ENCODE measurements around the gene STAT4. TPM values are rescaled to one million over a fixed set of nuclear protein-coding genes. Genes with fewer than 3 reads are reported as not detected.

STAT4 gene
- total RNA-seq, 1 experiment from 2014 or later = 0.85 TPM

GRCh38 chr2:191183081-191183480 lies 32.3 kb upstream of the STAT4 start:
- H3K27me3 Mint-ChIP-seq (ENCODE audit: unreplicated experiment) = no peaks in the 10 kb centered on the region
- H3K4me3 Mint-ChIP-seq (ENCODE audit: low read depth, unreplicated experiment) = no peak overlapping the region
- intact Hi-C loops (cut with micrococcal nuclease; ENCODE audit: unreplicated experiment) = no loop called here
- peaks cover 24% of the 10 kb centered on the region for H3K4me1 Mint-ChIP-seq (ENCODE audit: low read depth, unreplicated experiment)
- no TSS peak for BruUV-seq (replicated peaks)
- H3K27ac Mint-ChIP-seq (ENCODE audit: unreplicated experiment) = no peak overlapping the region
- H3K36me3 Mint-ChIP-seq (ENCODE audit: insufficient read depth, unreplicated experiment) = no peaks in the 10 kb centered on the region
- TF ChIP-seq CTCF (IDR thresholded peaks at IDR 0.05; ENCODE audit: unreplicated experiment) = no peak
- no peaks in the 10 kb centered on the region for H3K9me3 Mint-ChIP-seq (ENCODE audit: low read depth, unreplicated experiment)
- CTCF ChIA-PET = interaction anchor here (0.5 kb wide), 1 partner anchor 42 kb away, joined by 4 read pairs; no protein-coding TSS in a partner anchor
- no peak for DNase-seq

- Mint-ChIP-seq H3K4me1 (ENCODE audit: low read depth, unreplicated experiment) (peaks cover 29% of the 10 kb centered on the region), H3K27me3 (ENCODE audit: unreplicated experiment) (no peaks in the 10 kb centered on the region), H3K36me3 (ENCODE audit: insufficient read depth, unreplicated experiment) (no peaks in the 10 kb centered on the region), H3K4me3 (ENCODE audit: low read depth, unreplicated experiment) (no peak overlapping the region), H3K27ac (ENCODE audit: unreplicated experiment) (no peak overlapping the region), H3K9me3 (ENCODE audit: low read depth, unreplicated experiment) (no peaks in the 10 kb centered on the region)
- no peak for DNase-seq
- BruUV-seq (replicated peaks) = no TSS peak
- CTCF ChIA-PET = interaction anchor here (1.1 kb wide), 1 partner anchor 16 kb away, joined by 4 read pairs; no protein-coding TSS in a partner anchor
- intact Hi-C loops (cut with micrococcal nuclease; ENCODE audit: unreplicated experiment) = no loop called here
- no peak for TF ChIP-seq CTCF (IDR thresholded peaks at IDR 0.05; ENCODE audit: unreplicated experiment)
Measured at GRCh38 chr2:191180713-191181112, 29.9 kb upstream of the STAT4 start.

DNA sequence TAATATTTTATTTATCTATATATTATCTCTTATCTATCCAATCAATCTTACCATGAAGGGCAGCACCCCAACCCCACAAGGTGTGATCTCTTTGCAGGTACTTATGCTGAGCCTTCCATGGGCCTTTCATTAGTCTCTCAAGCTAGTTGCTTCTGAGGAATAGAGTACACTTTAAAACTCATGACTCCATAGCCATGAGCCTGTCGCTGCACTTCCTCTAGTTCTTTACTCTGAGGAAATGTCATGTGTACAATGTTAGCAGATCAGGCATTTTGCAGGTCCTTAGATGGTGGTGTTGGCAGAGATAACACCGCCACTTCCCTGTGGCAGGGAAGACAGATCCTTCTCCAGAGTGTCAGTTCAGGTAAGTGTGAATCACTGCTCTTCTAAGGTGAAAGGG lies 29.5 kb upstream of the STAT4 start:
- no TSS peak for BruUV-seq (replicated peaks)

DNA sequence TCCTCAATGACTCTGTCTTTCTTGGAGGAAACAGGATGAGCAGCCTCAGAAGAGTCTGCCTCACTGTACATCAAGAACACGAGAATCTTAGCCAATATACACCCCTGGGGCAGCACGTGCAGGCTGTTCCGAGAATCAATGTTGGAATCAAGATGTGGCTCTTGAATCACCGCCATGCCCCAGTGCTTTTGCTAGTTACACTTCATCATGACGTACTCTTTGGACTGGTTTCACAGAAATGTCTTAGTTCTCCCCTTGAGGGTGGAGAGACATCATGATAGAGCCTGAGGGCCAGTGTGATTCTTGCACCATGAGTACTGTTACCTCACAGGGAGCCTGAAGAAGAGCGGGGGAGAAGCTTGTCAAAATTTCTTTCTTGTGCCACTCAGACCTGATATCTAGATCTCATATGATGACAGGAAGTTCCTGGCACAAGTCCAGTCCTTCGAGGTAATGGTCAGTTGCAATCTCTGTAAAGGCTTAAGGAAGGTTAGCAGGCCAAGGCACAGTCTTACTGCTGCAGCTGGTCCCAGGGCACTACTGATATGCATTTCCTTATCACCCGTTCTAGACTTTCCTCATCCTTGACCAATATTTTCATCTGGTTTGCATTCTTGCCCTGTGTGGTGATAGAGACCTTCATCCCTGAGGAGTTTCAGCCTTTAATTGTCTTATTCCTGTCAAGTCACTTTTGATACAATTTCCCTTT lies 28.2 kb upstream of the STAT4 start:
- H3K9me3 Mint-ChIP-seq (ENCODE audit: low read depth, unreplicated experiment) = no peaks in the 10 kb centered on the region
- no peaks in the 10 kb centered on the region for H3K27me3 Mint-ChIP-seq (ENCODE audit: unreplicated experiment)
- no peak for TF ChIP-seq CTCF (IDR thresholded peaks at IDR 0.05; ENCODE audit: unreplicated experiment)
- no TSS peak for BruUV-seq (replicated peaks)
- CTCF ChIA-PET = interaction anchor here (0.7 to 1.1 kb wide), 2 partner anchors 10 to 14 kb away, joined by 3 read pairs; no protein-coding TSS in a partner anchor
- DNase-seq = no peak
- H3K36me3 Mint-ChIP-seq (ENCODE audit: insufficient read depth, unreplicated experiment) = no peaks in the 10 kb centered on the region
- intact Hi-C loops (cut with micrococcal nuclease; ENCODE audit: unreplicated experiment) = no loop called here
- H3K4me1 Mint-ChIP-seq (ENCODE audit: low read depth, unreplicated experiment) = peaks cover 29% of the 10 kb centered on the region
- no peak overlapping the region for H3K27ac Mint-ChIP-seq (ENCODE audit: unreplicated experiment)
- no peak overlapping the region for H3K4me3 Mint-ChIP-seq (ENCODE audit: low read depth, unreplicated experiment)

More for the DNA sequence above, 29.5 kb upstream of the STAT4 start:
- TF ChIP-seq CTCF (IDR thresholded peaks at IDR 0.05; ENCODE audit: unreplicated experiment) = no peak
- no peaks in the 10 kb centered on the region for H3K9me3 Mint-ChIP-seq (ENCODE audit: low read depth, unreplicated experiment)
- H3K4me3 Mint-ChIP-seq (ENCODE audit: low read depth, unreplicated experiment) = no peak overlapping the region
- intact Hi-C loops (cut with micrococcal nuclease; ENCODE audit: unreplicated experiment) = no loop called here
- H3K27me3 Mint-ChIP-seq (ENCODE audit: unreplicated experiment) = no peaks in the 10 kb centered on the region
- DNase-seq = no peak
- H3K36me3 Mint-ChIP-seq (ENCODE audit: insufficient read depth, unreplicated experiment) = no peaks in the 10 kb centered on the region
- CTCF ChIA-PET = interaction anchor here (1.1 kb wide), 1 partner anchor 15 kb away, joined by 4 read pairs; no protein-coding TSS in a partner anchor
- peaks cover 29% of the 10 kb centered on the region for H3K4me1 Mint-ChIP-seq (ENCODE audit: low read depth, unreplicated experiment)
- H3K27ac Mint-ChIP-seq (ENCODE audit: unreplicated experiment) = no peak overlapping the region
